D721Med (cell line): ENCODE measurements around the gene ANKRD40.

Source experiments
- DNase-seq: peaks from one replicate; pipeline ENCODE4 v3.0.0; 2011; ENCODE audit warnings: low spot score; ENCODE audit not compliant: insufficient read length
- FAIRE-seq: peaks from 2 replicates; lab custom pipeline; 2011; peaks lifted over from hg19 to GRCh38; lab: Jason Lieb, UNC
- CTCF ChIP-seq: IDR thresholded peaks from 2 replicates; pipeline ENCODE4 v1.5.1; 2012; ENCODE audit warnings: mild to moderate bottlenecking, control low read depth; ENCODE audit not compliant: insufficient read depth; ENCODE audit errors: missing control alignments

Gene ANKRD40

GRCh38 chr17:50653738-50654137, 54.0 kb downstream of the ANKRD40 start:
- DNase-seq (no peak), FAIRE-seq (no peak)
- TF ChIP-seq CTCF, result no peak

GRCh38 chr17:50651661-50652060, 56.1 kb downstream of the ANKRD40 start:
- no peak for TF ChIP-seq CTCF
- DNase-seq, result no peak
- FAIRE-seq, result no peak

- DNase-seq (no peak), FAIRE-seq (no peak)
- no peak for TF ChIP-seq CTCF
Measured at GRCh38 chr17:50649042-50649908, 58.4 kb downstream of the ANKRD40 start.

- no peak for TF ChIP-seq CTCF
- FAIRE-seq (no peak), DNase-seq (no peak)
Measured at GRCh38 chr17:50647187-50647586, 60.5 kb downstream of the ANKRD40 start.

GRCh38 chr17:50645748-50646682, 61.7 kb downstream of the ANKRD40 start:
- no peak for DNase-seq
- FAIRE-seq, result no peak
- no peak for TF ChIP-seq CTCF
